IMR-90 (cell line): ENCODE data around the gene CMTM7. TPM values are rescaled to one million over a fixed set of nuclear protein-coding genes. Genes with fewer than 3 reads are reported as not detected.

Experiments
- ATAC-seq: fragments of 200-7000 bp; cut with Tn5 transposase; 2 replicates; pipeline ENCODE4 v1.9.1; 2020; ENCODE audit warnings: low read depth, mild to moderate bottlenecking, moderate library complexity
- BruUV-seq: library from RNA; stranded (reverse); fragments of 400-500 nt; replicated peaks from 2 replicates; lab custom pipeline; 2021; lab: Mats Ljungman, UMichigan
- CTCF ChIA-PET: fragments of 300-600 bp; formaldehyde crosslinking; extraction: SDS; loops from one replicate; lab custom pipeline; 2021; ENCODE audit warnings: antibody characterized with exemption; lab: Yijun Ruan, JAX
- POLR2A ChIA-PET: fragments of 300-600 bp; sonication (Branson Sonifier 250); formaldehyde crosslinking; loops from one replicate; lab custom pipeline; 2022; ENCODE audit warnings: antibody characterized with exemption; ENCODE audit not compliant: unreplicated experiment; lab: Charles Lee
- DNase-seq: peaks from one replicate; pipeline ENCODE4 v3.0.0; 2013
- H2AFZ ChIP-seq: replicated peaks from 2 replicates; pipeline ENCODE3; 2013; ENCODE audit warnings: low read length, mild to moderate bottlenecking; ENCODE audit not compliant: poor library complexity
- H2AK5ac ChIP-seq: 2 replicates; pipeline ENCODE4 v1.6.1; 2013; ENCODE audit warnings: low read depth, low read length, inconsistent platforms
- H2AK9ac ChIP-seq: replicated peaks from 2 replicates; pipeline ENCODE3; 2013; ENCODE audit warnings: mild to moderate bottlenecking, low read depth, low read length, moderate library complexity; ENCODE audit not compliant: poor library complexity
- H2BK120ac ChIP-seq: 2 replicates; pipeline ENCODE4 v1.6.1; 2013; ENCODE audit warnings: low read depth, low read length, inconsistent platforms
- H2BK15ac ChIP-seq: 3 replicates; pipeline ENCODE4 v1.6.1; 2013; ENCODE audit warnings: low read depth, low read length, inconsistent platforms
- H2BK20ac ChIP-seq: 2 replicates; pipeline ENCODE4 v1.6.1; 2013; ENCODE audit warnings: low read depth, mild to moderate bottlenecking, inconsistent platforms, low read length, moderate library complexity
- H2BK5ac ChIP-seq: 2 replicates; pipeline ENCODE4 v1.6.1; 2013; ENCODE audit warnings: mild to moderate bottlenecking, low read depth, low read length, inconsistent platforms; ENCODE audit not compliant: poor library complexity, severe bottlenecking
- H3K14ac ChIP-seq: replicated peaks from 2 replicates; pipeline ENCODE4 v1.6.1; 2013; ENCODE audit warnings: low read depth, low read length, inconsistent platforms
- H3K18ac ChIP-seq: 2 replicates; pipeline ENCODE4 v1.6.1; 2013; ENCODE audit warnings: low read depth, low read length, control low read depth
- H3K23ac ChIP-seq: 2 replicates; pipeline ENCODE4 v1.6.1; 2013; ENCODE audit warnings: low read depth, low read length, inconsistent platforms
- H3K27ac ChIP-seq: 2 replicates; pipeline ENCODE4 v1.5.1; 2013; ENCODE audit warnings: mild to moderate bottlenecking, control low read depth, low read length; ENCODE audit not compliant: insufficient read depth
- H3K27me3 ChIP-seq: 2 replicates; pipeline ENCODE4 v1.6.1; 2013; ENCODE audit warnings: low read length; ENCODE audit not compliant: control insufficient read depth, insufficient read depth
- H3K36me3 ChIP-seq: 2 replicates; pipeline ENCODE4 v1.6.1; 2013; ENCODE audit warnings: low read length, mixed read lengths; ENCODE audit not compliant: control insufficient read depth, insufficient read depth
- H3K4ac ChIP-seq: 2 replicates; pipeline ENCODE4 v1.6.1; 2013; ENCODE audit warnings: low read depth, low read length, inconsistent platforms
- H3K4me1 ChIP-seq: 2 replicates; pipeline ENCODE4 v1.6.1; 2013; ENCODE audit warnings: low read length, mixed read lengths; ENCODE audit not compliant: control insufficient read depth, insufficient read depth
- H3K4me2 ChIP-seq: 2 replicates; pipeline ENCODE4 v1.6.1; 2013; ENCODE audit warnings: low read depth, mild to moderate bottlenecking, control low read depth, low read length, moderate library complexity
- H3K4me3 ChIP-seq: 2 replicates; pipeline ENCODE4 v1.5.1; 2013; ENCODE audit warnings: low read depth, mild to moderate bottlenecking, control low read depth, low read length, moderate library complexity; ENCODE audit not compliant: insufficient read depth
- H3K56ac ChIP-seq: 2 replicates; pipeline ENCODE4 v1.6.1; 2013; ENCODE audit warnings: low read length, inconsistent platforms; ENCODE audit not compliant: insufficient read depth; ENCODE audit errors: extremely low read depth
- H3K79me1 ChIP-seq, 2 experiments: 2 replicates each; pipeline ENCODE4 v1.6.1; 2013; ENCODE audit warnings: low read length in 2 of 2, inconsistent platforms in 1 of 2, low read depth in 1 of 2
- H3K9ac ChIP-seq: 2 replicates; pipeline ENCODE4 v1.6.1; 2013; ENCODE audit warnings: low read depth, low read length, control low read depth
- H3K9me1 ChIP-seq: 2 replicates; pipeline ENCODE4 v1.6.1; 2013; ENCODE audit warnings: low read length, inconsistent platforms; ENCODE audit not compliant: insufficient read depth
- H3K9me3 ChIP-seq: 2 replicates; pipeline ENCODE4 v1.6.1; 2013; ENCODE audit warnings: low read length; ENCODE audit not compliant: control insufficient read depth, insufficient read depth
- H4K20me1 ChIP-seq: 2 replicates; pipeline ENCODE4 v1.6.1; 2013; ENCODE audit warnings: low read length, inconsistent platforms; ENCODE audit not compliant: insufficient read depth
- H4K5ac ChIP-seq: 2 replicates; pipeline ENCODE4 v1.6.1; 2013; ENCODE audit warnings: mild to moderate bottlenecking, low read depth, low read length, control low read depth
- H4K8ac ChIP-seq, 2 experiments: 2 replicates each; pipeline ENCODE4 v1.6.1; 2013; ENCODE audit warnings: low read depth in 2 of 2, low read length in 2 of 2, control low read depth in 1 of 2, inconsistent platforms in 1 of 2
- H4K91ac ChIP-seq: 2 replicates; pipeline ENCODE4 v1.6.1; 2013; ENCODE audit warnings: low read depth, low read length, inconsistent platforms; ENCODE audit not compliant: insufficient read depth
- BHLHE40 ChIP-seq: fragments of 150-350 bp; IDR thresholded peaks from 2 replicates; pipeline ENCODE4 v1.6.1; 2016; ENCODE audit warnings: mild to moderate bottlenecking, low read depth, low read length
- CHD1 ChIP-seq: IDR thresholded peaks from 2 replicates; pipeline ENCODE4 v1.6.1; 2012; ENCODE audit warnings: low read depth, low read length, improper control_type of control experiment
- FOS ChIP-seq: fragments of 150-350 bp; IDR thresholded peaks from 2 replicates; pipeline ENCODE4 v1.6.1; 2016; ENCODE audit warnings: low read depth, low read length
- POLR2A ChIP-seq: IDR thresholded peaks from 2 replicates; pipeline ENCODE4 v1.6.1; 2012; ENCODE audit warnings: mild to moderate bottlenecking, low read depth, low read length
- RFX5 ChIP-seq: IDR thresholded peaks from 2 replicates; pipeline ENCODE4 v1.8.0; 2012; ENCODE audit warnings: low read depth, mild to moderate bottlenecking, low read length, moderate library complexity
- WGBS, 2 experiments: methylation state at CpG; one replicate each; pipeline versions ENCODE4 v1.1.5 to v1.1.7; 2013; ENCODE audit warnings: missing lambda C conversion rate in 2 of 2; ENCODE audit not compliant: insufficient read length in 1 of 2; ENCODE audit errors: extremely low coverage in 2 of 2; 5-methylcytosine and 5-hydroxymethylcytosine counted together
- dilution Hi-C: fragments of 300-500 bp; cut with HindIII; formaldehyde crosslinking; loops from one replicate; pipeline ENCODE4 v1.14.3; 2018; ENCODE audit warnings: low sequenced_read_pairs; ENCODE audit not compliant: unreplicated experiment
- in situ Hi-C: fragments of 300-500 bp; cut with MboI; formaldehyde crosslinking; loops from 3 replicates; pipeline ENCODE4 v1.14.3; 2019; ENCODE audit warnings: low sequenced_read_pairs, inconsistent platforms, mixed read lengths
- intact Hi-C: fragments of 100-400 bp; cut with micrococcal nuclease; formaldehyde crosslinking; loops from 2 replicates; pipeline ENCODE4 v1.10.0; 2022
- polyA plus RNA-seq, 3 experiments: library from polyadenylated mRNA; depleted of rRNA; stranded (reverse); fragments of >200 nt; gene quantifications; 2 replicates each; pipeline ENCODE4 v1.2.3, GENCODE V29; 2012; ENCODE audit warnings: low replicate concordance in 1 of 3
- total RNA-seq: library from RNA; depleted of rRNA; stranded (reverse); fragments of >200 nt; gene quantifications from 2 replicates; pipeline ENCODE4 v1.2.3, GENCODE V29; 2012
- TF ChIP-seq, protein P1 (sequence below): fragments of 150-350 bp; IDR thresholded peaks from 2 replicates; pipeline ENCODE4 v1.6.1; 2016; ENCODE audit warnings: low read depth, mild to moderate bottlenecking, low read length, moderate library complexity, borderline replicate concordance

Gene CMTM7
- total and polyA plus RNA-seq, 2 of the 4 experiments (the other 2 are of a cell fraction), result 3.4 to 31.4 TPM

- Histone ChIP-seq H2AFZ (no peak overlapping the region), H3K56ac (no peak overlapping the region), H3K4me1 (peaks cover 10% of the 10 kb centered on the region), H2AK5ac (peak overlapping the region; percentile 37; the same call in 1 of the 2 replicates), H4K91ac (no peak overlapping the region), H3K18ac (peak overlapping the region; percentile 26; the same call in 1 of the 2 replicates), H4K20me1 (0 out of 2 replicates have a peak, but pooled peaks cover 6% of the 10 kb centered on the region), H3K23ac (no peak overlapping the region), H3K4me3 (no peak overlapping the region), H2BK120ac (no peak overlapping the region; the same call in 1 of the 2 replicates), H3K4ac (no peak overlapping the region; the same call in 1 of the 2 replicates), H3K27me3 (no peaks in the 10 kb centered on the region), H3K27ac (no peak overlapping the region), H3K4me2 (no peak overlapping the region), H3K79me1 (no peaks in the 10 kb centered on the region), H4K5ac (peak overlapping the region; percentile 46; the same call in 1 of the 2 replicates), H2AK9ac (no peak overlapping the region), H3K36me3 (no peaks in the 10 kb centered on the region), H2BK15ac (no peak overlapping the region), H3K9me1 (peaks cover 6% of the 10 kb centered on the region; the same call in 1 of the 2 replicates), H2BK20ac (no peak overlapping the region), H3K14ac (no peak overlapping the region), H4K8ac (no peak overlapping the region), H3K9ac (no peak overlapping the region), H3K9me3 (no peaks in the 10 kb centered on the region), H2BK5ac (no peak overlapping the region)
- BruUV-seq, result no TSS peak
- intact Hi-C loops (loop anchor here (5.0 kb wide), 1 partner anchor 52 kb away; no protein-coding TSS in a partner anchor), dilution Hi-C loops (no loop called here), in situ Hi-C loops (no loop called here)
- POLR2A ChIA-PET, result no interaction called here
- no peak for ATAC-seq
- TF ChIP-seq, protein P1, sequence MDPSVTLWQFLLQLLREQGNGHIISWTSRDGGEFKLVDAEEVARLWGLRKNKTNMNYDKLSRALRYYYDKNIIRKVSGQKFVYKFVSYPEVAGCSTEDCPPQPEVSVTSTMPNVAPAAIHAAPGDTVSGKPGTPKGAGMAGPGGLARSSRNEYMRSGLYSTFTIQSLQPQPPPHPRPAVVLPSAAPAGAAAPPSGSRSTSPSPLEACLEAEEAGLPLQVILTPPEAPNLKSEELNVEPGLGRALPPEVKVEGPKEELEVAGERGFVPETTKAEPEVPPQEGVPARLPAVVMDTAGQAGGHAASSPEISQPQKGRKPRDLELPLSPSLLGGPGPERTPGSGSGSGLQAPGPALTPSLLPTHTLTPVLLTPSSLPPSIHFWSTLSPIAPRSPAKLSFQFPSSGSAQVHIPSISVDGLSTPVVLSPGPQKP, result no peak
- no peak for TF ChIP-seq RFX5
- no peak for TF ChIP-seq BHLHE40
- TF ChIP-seq POLR2A, result no peak
- no peak for TF ChIP-seq FOS
- no peak for TF ChIP-seq CHD1
- CTCF ChIA-PET, result no interaction called here
- 89% methylated on average over 3 of the region's 6 CpGs; no CpG with 5 or more reads in 1 of the 2 experiments for WGBS, 2 experiments
- DNase-seq, result no peak
These were observed 62.5 kb downstream of the CMTM7 start for GRCh38 chr3:32454111-32454510.
